Fibroblast of villous mesenchyme (primary cell): ENCODE measurements around the gene SENP8. TPM values are rescaled to one million over a fixed set of nuclear protein-coding genes. Genes with fewer than 3 reads are reported as not detected.
A peak's percentile ranks its signal among the peaks of the same experiment; 100 is the strongest.
"Not testable (repeated sequence)": the region's sequence is repeated elsewhere in the genome, so short reads cannot be mapped to it uniquely, and the experiment has no call there.

Experiments used
- DNase-seq: peaks from one replicate; pipeline ENCODE4 v3.0.0-alpha.2; 2010; ENCODE audit warnings: low read depth
- H3K4me3 ChIP-seq: 2 replicates; pipeline ENCODE4 v1.5.1; 2011; ENCODE audit warnings: low read depth, mild to moderate bottlenecking, low read length
- CTCF ChIP-seq: IDR thresholded peaks from 2 replicates; pipeline ENCODE4 v1.5.1; 2012; ENCODE audit warnings: low read depth, mild to moderate bottlenecking, low read length; ENCODE audit not compliant: insufficient read depth
- total RNA-seq: library from RNA; depleted of rRNA; stranded (reverse); fragments of >200 nt; gene quantifications from 2 replicates; pipeline ENCODE4 v1.2.3, GENCODE V29; 2012

The SENP8 gene
- total RNA-seq: 1.3 and 2.6 TPM in 2 replicates

DNA sequence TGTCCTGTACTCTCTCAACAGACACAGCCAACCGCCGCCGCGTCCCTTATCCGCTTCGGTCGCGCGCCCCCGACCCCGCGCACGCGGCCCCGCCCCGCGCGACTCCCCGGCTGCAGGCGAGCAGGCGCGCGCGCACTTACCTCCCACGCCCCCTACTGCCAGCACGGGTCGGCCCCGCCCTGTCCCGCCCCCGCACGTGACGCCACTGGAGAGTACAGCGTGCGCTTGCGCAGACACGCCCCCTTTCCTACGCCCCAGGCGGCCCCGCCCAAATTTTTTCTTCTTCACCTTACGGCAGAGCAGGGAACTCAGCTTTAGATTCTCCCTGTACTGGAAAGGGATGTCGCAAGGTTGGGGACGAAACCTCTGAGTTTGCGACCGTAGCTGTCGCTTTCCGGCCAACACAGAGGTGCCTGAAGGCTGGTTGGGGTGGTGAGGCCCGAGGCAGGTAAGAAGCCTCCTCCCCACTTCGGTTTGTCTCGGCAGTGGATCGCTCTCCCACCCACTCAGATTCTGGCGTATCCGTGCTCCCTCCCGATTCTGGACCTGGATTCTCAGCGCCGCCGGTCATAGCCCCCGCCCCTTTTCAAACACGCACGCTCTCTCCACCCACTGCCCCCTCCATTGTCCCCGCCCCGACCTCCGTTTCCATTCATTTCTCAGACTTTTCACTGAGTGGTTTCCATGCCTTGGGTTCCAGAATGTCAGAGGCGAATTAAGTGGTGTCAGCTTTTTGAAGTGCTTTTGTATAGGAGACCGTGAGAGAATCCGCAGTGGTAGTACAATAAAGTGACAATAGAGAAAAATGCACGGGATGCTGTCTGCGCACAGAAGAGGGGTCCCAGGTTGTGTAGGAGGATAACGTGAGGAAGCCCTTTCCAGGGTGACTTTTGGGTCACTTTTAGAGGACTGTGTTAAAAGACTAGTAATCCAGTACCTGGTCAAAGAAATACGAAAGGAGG, at the start of gene SENP8, which contains the start of gene MYO9A:
Gene SENP8, plus strand, starts transcription at position 387 of the 962 bp plus-strand sequence. CDS start 21,221 bp downstream, outside the sequence.
Gene MYO9A, minus strand, starts transcription at position 134 of the 962 bp plus-strand sequence. CDS start 71,587 bp downstream, outside the sequence.
- DNase-seq: peak; percentile 99
- no peak for TF ChIP-seq CTCF
- H3K4me3 ChIP-seq: peak within 1 kb of the TSS; percentile 94

DNA sequence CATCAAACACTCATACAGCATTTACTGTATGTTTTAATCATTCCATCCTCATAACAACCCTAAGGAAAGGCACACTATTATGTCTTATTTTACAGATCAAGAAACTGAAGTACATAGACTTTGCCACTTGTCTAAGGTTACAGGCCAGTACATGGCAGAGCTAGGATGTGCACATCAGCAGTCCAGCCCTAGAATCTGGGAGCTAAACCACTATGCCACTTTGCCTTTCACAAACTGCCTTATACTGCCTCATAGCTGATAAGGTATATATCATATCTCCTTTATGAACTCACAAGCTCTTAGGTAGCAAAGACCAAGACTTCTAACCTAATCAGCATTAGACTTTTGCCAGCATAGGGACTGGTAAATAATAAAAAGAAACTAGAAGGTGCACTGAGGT, 49.3 kb upstream of the SENP8 start:
- H3K4me3 ChIP-seq: no peak overlapping the region
- TF ChIP-seq CTCF: no peak

GRCh38 chr15:72070817-72071447, 47.3 kb upstream of the SENP8 start:
- no peak overlapping the region for H3K4me3 ChIP-seq
- TF ChIP-seq CTCF: no peak
- DNase-seq: no peak

More for the DNA sequence above, 49.3 kb upstream of the SENP8 start:
- DNase-seq: no peak

DNA sequence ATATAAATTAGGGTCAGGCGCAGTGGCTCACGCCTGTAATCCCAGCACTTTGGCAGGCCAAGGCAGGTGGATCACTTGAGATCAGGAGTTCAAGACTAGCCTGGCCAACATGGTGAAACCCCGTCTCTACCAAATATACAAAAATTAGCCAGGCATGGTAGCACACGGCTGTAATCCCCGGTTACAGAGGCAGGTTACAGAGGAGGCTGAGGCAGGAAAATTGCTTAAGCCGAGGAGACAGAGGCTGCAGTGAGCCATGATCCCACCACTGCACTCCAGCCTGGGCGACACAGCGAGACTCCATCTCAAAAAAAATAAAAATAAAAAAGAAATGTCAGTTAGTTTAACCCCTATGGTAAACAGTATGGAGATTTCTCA, 46.8 kb upstream of the SENP8 start:
- H3K4me3 ChIP-seq: not testable (repeated sequence)

GRCh38 chr15:72074335-72075060, 43.7 kb upstream of the SENP8 start:
- no peak for TF ChIP-seq CTCF
- no peak overlapping the region for H3K4me3 ChIP-seq
- no peak for DNase-seq

More for the DNA sequence above, 46.8 kb upstream of the SENP8 start:
- DNase-seq: not testable (repeated sequence)

GRCh38 chr15:72077950-72078349, 40.3 kb upstream of the SENP8 start:
- no peak for DNase-seq
- TF ChIP-seq CTCF: no peak
- no peak overlapping the region for H3K4me3 ChIP-seq
